ENCODE results near the gene SLC47A1.

Gene SLC47A1

DNA sequence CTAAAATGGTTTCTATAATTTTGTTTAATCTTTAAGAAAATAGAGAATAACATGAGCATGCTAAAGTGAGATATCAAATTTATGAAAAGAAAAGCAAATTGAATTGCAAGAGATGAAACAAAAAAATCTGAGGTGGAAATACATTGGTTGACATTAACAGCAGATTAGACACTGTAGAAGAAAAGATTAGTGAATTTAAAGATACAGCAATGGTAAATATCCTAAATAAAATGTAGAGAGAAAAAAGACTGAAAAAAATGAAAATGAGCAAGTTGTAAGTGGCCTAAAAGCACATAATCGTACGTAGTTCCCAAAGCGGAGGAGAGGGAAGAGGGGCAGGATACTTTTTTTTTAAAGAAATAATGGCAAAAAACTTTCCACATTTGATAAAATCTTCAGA lies 84.4 kb downstream of the SLC47A1 start:
- no peak for DNase-seq

DNA sequence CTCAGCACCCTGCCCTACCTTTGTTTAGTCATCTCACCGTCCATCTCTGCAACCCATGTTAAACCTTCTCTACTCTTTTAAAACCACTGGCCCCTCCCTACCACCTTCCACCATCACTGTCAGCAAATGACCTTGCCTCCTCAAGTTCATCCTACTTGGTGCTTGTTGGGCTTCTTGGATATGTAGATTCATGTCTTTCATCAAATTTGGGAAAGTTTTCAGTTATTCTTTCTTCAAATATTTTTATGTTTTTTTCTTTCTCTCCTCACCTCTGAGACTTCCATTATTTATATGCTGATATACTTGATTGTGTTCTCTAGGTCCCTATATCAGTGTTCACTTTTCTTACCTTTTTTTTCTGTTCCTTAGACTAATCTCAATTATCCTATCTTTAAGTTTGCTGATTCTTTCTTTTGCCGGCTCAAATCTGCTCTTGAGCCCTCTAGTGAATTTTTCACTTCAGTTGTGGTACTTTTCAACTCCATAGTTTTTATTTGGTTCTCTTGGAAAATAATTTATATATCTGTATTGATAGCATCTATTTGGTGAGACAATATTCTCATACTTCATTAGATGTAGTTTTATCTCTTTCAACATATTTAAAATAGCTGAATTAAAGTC lies 86.2 kb downstream of the SLC47A1 start:
- DNase-seq = no peak

DNA sequence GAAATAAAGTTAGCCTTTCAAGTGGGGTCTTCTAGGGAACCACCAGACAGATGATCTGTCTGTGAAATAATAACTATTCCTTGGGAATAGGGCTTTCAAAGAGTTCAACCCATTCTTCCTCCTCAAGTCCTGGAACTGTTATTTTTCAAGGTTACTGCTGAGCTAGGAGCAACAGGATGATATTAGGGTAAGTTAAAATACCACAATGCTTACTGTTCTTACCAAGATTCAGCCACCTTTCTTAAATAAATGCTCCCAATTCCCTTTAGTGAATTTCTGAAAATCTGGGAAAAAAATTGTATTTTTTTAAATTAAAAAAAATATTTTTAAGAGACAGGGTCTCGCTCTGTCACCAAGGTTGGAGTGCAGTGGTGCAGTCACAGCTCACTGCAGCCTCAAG lies 88.0 kb downstream of the SLC47A1 start:
- no peak for DNase-seq

DNA sequence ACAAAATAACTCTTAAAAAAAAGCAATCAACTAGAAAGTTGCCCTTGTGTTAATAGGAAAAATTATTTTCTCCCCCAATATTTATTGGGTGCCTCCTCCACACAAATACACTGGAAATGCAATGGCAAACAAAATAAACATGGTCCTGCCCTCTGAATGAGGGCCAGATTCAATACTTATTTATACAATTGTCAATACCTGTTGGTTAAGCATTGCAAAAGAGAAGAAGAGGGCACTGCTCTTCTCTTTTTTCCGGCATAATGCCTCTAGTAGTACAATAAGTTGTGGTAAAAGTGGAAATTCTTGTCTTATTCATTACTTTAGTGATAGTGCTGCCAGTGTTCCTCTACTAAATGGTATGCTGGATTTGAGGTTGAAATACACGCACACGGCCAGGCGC lies 92.4 kb downstream of the SLC47A1 start:
- DNase-seq = no peak
